K562 treated with DMSO at 1 percent for 4 hours (cell line): ENCODE data around the gene HS2ST1. TPM values are rescaled to one million over a fixed set of nuclear protein-coding genes. Genes with fewer than 3 reads are reported as not detected.

Experiments
- total RNA-seq: library from RNA; unstranded; fragments of 300-600 nt; gene quantifications from 2 replicates; pipeline ENCODE4 v1.2.3, GENCODE V29; 2022; ENCODE audit not compliant: insufficient read depth

Gene HS2ST1
- 16.8 and 17.0 TPM in 2 replicates for total RNA-seq

GRCh38 chr1:86914601-86914997, at the start of gene HS2ST1:
Gene HS2ST1, plus strand, starts transcription at chr1:86914635.

GRCh38 chr1:86913896-86914600, 387 bp upstream of the HS2ST1 start, which contains the start of gene SELENOF:
Gene SELENOF, minus strand, starts transcription at chr1:86914126. Its CDS starts 15 bp downstream, at chr1:86914111.

Other genes with a start within 250 kb of the HS2ST1 start
- 16.8 and 18.4 TPM in 2 replicates for gene SH3GLB1, start 210.1 kb upstream of the HS2ST1 start, total RNA-seq
- 164 and 193 TPM in 2 replicates for gene SELENOF, start 509 bp upstream of the HS2ST1 start, total RNA-seq